CD4-positive, alpha-beta T cell treated with Interleukin-4 for 1 hour (primary cell): Measurements from ENCODE around the gene EBI3.
"Not testable (repeated sequence)": the region's sequence is repeated elsewhere in the genome, so short reads cannot be mapped to it uniquely, and the experiment has no call there.

Source experiments
- DNase-seq, 2 donors: peaks; one replicate each; pipeline ENCODE4 v3.0.0-alpha.2; 2020 to 2022

EBI3 gene

DNA sequence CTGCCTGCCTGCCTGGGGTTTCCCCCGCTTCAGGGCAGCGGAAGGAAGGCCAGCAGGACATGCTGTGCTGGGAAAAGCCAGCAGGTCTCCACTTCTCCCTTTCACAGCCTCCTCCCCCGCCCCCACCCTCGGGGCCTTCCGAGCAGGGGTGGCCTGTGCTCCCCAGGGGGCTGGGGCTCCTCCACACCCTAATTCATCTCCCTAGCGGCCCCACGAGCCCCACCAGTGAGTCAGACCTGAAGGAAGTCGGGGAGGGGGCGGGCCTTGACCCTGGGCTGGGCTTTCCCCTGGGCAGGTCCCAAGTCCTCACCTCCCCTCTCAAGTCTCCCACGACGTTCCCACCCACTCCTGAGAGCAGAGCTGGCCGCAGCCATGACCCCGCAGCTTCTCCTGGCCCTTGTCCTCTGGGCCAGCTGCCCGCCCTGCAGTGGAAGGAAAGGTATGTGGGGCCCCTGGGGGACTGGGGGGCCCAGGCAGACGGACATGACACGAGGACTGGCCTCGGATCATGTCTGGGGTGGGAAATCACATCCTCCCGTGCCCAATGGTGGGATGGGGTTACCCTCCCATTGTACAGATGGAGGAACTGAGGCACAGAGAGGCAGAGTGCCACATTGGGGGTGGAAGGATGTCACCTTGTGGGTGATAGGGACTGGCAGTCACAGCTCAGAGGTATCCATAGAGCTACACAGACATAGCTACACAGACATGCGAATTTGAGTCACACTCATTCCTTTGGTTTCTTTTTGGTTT, at the start of gene EBI3:
TSS of gene EBI3 (plus strand) at position 345 of the 753 bp plus-strand sequence. CDS start at position 373, 28 bp downstream.
- DNase-seq, result peak in 1 of 2 donors; percentile 56

DNA sequence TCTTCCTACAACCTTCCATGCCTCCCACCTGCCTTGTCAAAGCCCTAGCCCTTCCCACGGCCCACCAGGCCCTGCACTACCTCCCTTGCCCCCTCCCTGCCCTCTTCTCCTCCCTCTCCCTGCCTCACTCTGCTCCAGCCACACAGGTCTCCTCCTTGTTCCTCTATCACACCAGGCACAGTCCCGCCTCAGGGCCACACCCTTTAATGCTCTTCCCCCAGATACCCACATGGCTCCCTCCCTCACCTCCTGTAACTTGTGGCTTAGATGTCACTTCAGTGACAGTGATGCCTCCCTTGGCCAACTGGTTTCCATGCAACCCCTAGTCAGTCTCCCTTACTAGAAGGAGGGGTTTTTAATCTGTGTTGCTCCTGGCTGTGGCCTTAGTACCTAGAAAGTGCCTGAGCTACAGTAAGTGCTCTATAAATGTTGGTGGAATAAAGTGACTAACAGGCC, 48.2 kb upstream of the EBI3 start:
- no peak for DNase-seq

DNA sequence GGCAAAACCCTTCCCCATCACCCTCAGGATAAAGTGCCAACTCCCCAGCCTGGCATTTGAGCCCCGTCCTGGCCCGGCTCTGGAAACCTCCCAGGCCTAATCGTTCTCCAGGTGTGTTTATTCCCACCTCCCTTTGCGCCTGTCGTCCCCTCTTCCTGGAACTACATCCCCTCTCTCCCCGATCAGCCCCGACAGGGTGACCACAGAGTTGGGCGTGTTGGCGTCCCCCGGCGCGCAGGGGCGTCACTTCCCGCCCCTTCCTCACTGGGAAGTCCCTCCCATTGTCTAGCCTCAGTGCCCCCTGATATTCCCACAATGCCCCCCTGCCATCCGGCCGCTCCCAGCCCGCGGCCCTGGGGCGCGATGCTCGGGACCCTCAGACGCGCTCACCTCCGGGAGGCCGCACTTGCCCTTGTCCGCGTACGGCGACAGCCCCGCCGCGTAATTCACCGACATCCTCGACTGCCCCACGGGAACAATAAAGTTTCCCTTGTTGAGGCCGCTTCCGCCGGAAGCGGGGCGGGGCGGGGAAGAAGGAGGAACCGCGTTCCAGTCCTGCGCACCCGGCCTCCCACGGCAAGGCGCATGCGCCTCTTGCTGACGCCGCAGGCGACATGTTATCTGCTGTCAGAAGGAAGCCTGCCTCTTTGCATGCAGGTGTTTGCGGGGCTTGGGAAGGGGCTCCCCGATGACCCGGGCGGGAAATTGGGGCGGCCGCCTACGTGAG, 47.1 kb upstream of the EBI3 start, which contains the start of the genes ANKRD24 and SIRT6:
TSS of gene ANKRD24 (plus strand) at position 606 of the 727 bp plus-strand sequence. CDS start 3,737 bp downstream, outside the sequence.
TSS of gene SIRT6 (minus strand) at position 480 of the 727 bp plus-strand sequence. CDS start at position 456, 24 bp downstream.
- peak; percentile 96 to 97 for DNase-seq

DNA sequence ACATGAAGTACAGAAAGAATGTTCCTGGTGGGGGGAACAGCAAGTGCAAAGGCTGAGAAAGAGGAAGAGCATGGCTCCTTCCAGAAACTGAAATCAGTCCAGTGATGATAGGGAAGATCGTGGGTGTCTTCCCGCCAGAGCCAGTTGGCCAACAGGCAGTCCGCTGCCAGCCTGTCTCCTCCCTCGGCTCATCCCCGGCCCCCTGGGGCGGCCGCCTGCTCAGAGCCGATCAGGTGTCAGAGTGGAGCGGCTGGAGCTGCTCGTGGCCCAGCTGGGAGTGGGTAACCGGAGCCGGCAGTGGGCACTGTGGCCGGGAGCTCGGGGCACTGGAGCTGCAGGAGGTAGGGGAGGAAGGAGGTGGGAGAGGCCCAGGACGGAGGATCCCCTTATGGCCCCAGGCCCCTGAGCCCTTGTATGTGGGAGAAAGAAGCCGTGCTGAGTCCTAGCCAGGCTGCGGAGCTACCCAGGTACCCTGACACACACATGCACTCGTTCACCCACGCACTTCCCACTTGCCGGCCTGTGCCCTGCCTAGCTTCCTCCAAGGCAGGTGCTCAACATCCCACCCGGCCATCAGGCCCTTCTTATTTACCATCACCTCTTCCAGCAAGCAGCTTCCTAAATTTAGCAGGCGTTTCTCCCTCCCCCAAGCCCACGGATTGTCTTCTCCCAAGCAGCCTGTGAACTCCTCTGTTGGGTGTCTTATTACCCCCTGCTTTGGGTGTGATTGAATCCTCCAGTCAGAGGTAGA, 45.2 kb upstream of the EBI3 start:
- no peak for DNase-seq

DNA sequence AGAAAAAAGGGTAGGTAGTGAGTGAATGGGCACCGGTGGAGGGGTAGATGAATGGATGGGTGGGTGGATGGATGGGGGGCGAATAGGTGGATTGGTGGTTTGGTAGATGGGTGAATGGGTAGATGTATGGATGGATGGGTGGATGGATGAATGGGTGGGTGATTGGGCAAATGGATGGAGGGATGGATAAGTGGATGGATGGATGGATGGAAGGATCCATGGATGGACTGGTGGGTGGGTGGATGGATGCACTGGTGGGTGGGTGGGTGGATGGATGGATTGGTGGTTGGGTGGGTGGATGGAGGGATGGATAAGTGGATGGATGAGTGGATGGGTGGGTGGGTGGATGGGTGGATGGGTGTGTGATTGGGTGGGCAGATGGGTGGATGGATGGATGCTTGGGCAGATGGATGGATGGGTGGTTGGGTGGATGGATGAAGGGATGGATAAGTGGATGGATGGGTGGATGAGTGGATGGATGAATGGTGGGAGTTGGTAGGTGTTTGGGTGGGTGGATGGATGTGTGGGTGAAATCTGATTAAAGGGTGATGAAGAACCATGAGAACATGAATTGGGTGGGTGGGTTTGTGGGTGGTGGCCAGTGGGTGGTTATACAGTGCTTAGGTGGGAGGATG, 44.5 kb upstream of the EBI3 start:
- DNase-seq, result no peak

GRCh38 chr19:4185413-4186086, 43.8 kb upstream of the EBI3 start:
- no peak for DNase-seq

DNA sequence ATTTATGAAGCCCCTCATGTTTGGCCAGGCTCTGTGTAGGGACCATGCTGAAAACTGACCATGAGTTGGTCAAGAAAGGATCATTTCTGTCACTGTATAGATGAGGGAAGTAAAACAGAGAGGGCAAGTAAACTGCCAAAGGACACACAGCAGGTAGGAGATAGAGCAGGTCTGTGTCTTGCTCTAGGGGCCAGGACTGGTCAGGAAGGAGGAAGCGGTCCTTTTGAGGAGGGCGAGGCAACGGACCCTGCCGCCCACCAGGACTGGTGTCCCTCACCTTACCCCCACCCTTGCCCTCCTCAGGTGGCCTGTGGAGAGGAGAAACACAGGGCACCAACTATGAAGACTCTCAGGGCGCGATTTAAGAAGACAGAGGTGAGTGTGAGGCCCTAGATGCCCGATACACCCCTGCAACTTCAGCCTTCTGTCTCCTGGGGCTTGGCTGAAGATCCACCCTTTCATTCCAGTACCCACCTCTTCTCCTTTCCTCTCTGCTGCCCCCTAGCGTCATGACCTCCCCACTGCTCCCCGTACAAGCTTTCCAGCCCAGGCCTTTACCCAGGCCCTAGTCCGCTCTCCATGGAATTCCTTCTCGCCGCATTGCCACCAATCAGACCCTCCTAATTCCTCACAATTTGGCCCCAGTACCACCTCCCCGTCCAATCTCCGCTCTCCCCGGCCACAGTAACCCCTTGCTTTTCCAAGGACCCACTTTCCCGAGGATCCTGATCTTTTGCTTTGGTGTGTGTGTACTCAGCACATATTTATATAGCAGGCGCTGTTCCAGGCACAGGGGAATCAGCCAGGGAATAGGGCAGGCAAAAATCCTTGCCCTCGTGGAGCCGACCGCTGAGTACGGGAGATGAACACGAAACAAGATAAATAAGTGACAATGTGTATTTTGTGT, 43.0 kb upstream of the EBI3 start:
- DNase-seq, result peak; percentile 69 to 78

- no peak for DNase-seq
Observed at GRCh38 chr19:4187313-4188122, 41.8 kb upstream of the EBI3 start.

DNA sequence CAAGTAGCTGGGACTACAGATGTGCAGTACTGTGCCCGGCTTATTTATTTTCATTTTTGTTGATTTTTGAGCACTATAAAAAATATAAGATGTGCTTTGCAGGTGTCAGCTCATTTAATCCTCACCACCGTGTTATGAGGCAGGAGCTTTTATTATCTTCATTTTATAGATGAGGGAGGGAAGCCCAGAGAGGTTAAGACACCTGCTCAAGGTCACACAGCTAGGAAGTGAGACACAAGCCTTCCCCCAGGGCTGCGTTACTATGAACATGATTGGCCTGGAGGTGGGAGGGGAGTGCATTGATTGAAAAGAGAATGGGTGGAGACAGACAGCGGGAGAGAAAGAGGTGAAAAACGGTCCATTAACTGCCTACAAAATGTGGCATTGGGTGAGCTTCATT, 39.7 kb upstream of the EBI3 start:
- DNase-seq, result no peak

GRCh38 chr19:4192537-4192936, 36.8 kb upstream of the EBI3 start:
- DNase-seq, result not testable (repeated sequence)

- DNase-seq, result no peak
Observed at GRCh38 chr19:4194353-4194752, 35.0 kb upstream of the EBI3 start.

DNA sequence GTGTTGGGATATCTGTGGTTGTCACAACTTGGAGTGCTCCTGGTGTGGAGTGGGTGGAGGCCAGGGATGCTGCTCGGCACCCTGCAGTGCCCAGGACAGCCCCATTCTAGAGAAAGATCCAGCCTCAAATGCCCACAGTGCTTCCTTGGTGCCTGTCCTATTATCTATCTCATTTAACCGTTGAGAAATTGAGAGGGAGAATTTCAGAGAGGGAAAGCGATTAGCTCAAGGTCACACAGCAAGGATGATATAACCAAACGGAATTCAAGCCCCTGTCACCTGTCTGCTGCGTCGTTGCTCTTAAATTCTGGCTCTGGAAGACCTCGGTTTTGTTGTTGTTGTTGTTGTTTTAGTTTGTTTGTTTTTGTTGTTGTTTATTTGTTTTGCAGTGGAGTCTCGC, 33.3 kb upstream of the EBI3 start:
- no peak for DNase-seq

GRCh38 chr19:4196587-4197148, 32.7 kb upstream of the EBI3 start:
- DNase-seq, result no peak

DNA sequence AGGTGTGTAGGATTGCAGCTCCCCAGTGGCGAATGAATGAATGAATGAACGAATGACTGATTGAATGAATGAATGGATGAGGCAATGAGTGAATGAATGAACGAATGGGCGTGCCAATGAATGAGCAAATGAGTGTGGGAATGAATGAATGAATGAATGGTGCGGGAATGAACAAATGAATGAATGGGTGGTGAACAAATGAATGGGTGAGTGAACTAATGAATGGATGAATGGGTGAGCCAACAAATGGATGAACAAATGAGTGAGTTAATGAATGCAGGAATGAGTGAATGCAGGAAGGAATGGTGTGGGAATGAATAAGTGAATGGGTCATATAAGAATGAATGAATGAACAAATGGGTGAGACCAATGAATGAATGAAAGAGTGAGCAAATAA, 32.1 kb upstream of the EBI3 start:
- DNase-seq, result no peak

DNA sequence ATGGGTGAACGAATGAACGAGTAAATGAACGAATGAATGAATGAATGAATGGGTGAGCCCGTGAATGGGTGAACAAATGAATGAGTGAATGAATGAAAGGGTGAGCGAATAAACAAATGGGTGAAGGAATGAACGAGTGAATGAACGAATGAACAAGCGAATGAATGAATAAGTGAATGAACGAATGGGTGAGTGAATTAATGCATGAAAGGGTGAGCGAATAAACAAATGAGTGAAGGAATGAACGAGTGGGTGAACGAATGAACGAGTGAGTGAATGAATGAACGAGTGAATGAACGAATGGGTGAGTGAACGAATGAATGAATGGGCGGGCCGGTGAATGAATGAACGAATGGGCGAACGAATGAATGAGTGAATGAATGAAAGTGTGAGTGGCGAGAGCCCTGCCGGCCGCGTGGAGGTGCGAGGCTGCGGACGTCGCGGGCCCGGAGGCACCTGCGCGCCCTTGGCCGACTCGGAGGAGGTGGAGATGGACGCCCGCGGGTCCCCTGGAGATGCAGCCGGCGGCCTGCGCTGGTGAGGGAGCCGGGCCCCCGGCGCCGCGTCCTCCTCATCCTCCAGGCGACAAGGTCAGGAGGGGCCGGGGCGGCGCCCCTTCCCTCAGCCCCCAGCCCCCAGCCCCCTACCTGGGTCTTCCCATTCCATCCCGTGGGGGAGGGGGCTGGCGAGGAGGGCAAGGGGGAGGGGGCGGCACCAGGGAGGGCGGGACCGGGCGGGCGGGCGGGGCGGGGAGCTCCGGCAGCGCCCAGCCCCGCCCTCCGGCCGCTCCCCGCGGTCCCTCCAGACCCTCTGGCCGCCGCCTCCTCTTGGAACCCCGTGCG, 31.5 kb upstream of the EBI3 start:
- DNase-seq, result no peak

DNA sequence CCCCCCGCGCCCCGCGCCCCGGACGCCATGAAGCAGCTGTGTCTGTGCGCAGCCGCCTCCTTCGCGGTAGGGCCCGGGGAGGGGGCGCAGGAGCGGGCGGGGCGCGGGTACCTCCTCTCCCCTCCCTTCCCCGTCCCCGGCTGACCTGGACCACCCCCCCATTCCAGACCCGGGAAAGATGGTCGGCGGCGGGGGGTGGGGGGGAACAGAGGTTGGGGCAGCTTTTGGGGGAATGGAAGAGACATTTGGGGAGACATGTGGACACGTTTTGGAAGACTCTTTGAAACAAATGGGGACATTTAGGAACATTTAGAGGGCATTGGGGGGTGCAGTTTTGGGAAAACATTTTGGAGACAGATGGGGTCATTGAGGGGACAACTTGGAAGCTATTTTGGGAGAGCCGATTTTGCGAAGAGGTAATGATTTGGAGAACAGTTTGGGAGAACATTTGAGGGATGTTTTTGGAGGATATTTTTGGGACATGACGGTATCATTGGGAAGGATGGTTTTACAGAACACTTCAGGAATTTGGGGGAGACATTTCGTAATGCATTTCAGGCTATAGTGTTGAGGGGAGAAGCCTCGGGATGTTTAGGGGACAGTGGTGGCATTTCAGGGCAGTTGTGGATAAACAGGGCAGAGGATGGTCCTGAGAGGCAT, 30.7 kb upstream of the EBI3 start:
- no peak for DNase-seq

DNA sequence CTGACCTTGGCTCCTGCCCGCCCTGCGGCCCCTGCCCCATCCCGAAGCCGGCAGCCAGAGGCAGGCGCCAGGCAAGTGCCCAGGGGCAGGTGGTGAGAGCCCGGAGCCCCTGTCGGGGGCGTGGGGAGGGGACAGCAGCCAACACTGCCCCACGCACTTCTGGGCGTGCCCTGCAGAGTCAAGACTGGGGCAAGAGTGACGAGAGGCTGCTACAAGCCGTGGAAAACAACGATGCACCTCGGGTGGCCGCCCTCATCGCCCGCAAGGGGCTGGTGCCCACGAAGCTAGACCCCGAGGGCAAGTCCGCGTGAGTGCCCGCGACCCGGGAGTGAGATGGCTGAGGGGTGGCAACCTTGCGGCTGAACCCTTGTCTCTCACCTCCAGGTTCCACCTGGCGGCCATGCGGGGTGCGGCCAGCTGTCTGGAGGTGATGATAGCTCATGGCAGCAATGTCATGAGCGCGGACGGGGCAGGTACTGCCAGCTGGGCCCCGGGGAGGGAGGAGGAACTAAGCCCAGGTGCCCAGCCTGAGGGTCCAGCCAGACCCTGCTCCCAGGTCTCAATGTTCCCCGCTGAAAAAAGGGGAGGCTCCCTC, 29.5 kb upstream of the EBI3 start:
- DNase-seq, result no peak
